Keratinocyte (primary cell): ENCODE measurements around the gene IL1RAPL2. TPM values are rescaled to one million over a fixed set of nuclear protein-coding genes. Genes with fewer than 3 reads are reported as not detected.

Source experiments
- DNase-seq: peaks from one replicate; pipeline ENCODE4 v3.0.0-alpha.2; 2011; ENCODE audit warnings: low read depth, missing footprints, low spot score
- FAIRE-seq: peaks from 2 replicates; lab custom pipeline; 2011; peaks lifted over from hg19 to GRCh38; lab: Jason Lieb, UNC
- H2AFZ ChIP-seq: 2 replicates; pipeline ENCODE4 v1.6.0; 2012; ENCODE audit warnings: low read length, control low read depth, inconsistent platforms; ENCODE audit not compliant: control insufficient read depth
- H3K27ac ChIP-seq: 2 replicates; pipeline ENCODE4 v1.5.1; 2011; ENCODE audit warnings: low read length; ENCODE audit not compliant: control insufficient read depth, insufficient read depth
- H3K27me3 ChIP-seq: 3 replicates; pipeline ENCODE4 v1.6.0; 2011; ENCODE audit warnings: low read length; ENCODE audit not compliant: control insufficient read depth, insufficient read depth; ENCODE audit errors: extremely low read depth
- H3K36me3 ChIP-seq, 2 experiments: 2 replicates in 1 of 2; 3 replicates in 1 of 2; pipeline ENCODE4 v1.5.1; 2011; ENCODE audit warnings: low read length in 2 of 2, mild to moderate bottlenecking in 1 of 2; ENCODE audit not compliant: control insufficient read depth in 2 of 2, insufficient read depth in 2 of 2; ENCODE audit errors: extremely low read depth in 1 of 2
- H3K4me1 ChIP-seq: 3 replicates; pipeline ENCODE4 v1.5.1; 2011; ENCODE audit warnings: low read length; ENCODE audit not compliant: control insufficient read depth, insufficient read depth; ENCODE audit errors: extremely low read depth
- H3K4me2 ChIP-seq: 3 replicates; pipeline ENCODE4 v1.6.0; 2011; ENCODE audit warnings: low read depth, low read length; ENCODE audit not compliant: control insufficient read depth, insufficient read depth; ENCODE audit errors: extremely low read depth
- H3K4me3 ChIP-seq, 3 experiments: fragments of 200-600 bp in 1 of 3; sonication (generic) in 1 of 3; 2 replicates in 2 of 3; 3 replicates in 1 of 3; pipeline ENCODE4 v1.5.1; 2011 to 2016; ENCODE audit warnings: low read length in 3 of 3, mild to moderate bottlenecking in 3 of 3, control low read depth in 2 of 3, inconsistent platforms in 1 of 3, low read depth in 1 of 3, mixed read lengths in 1 of 3, mixed run types in 1 of 3, moderate library complexity in 1 of 3; ENCODE audit not compliant: control insufficient read depth in 2 of 3, insufficient read depth in 2 of 3; ENCODE audit errors: extremely low read depth in 1 of 3
- H3K79me2 ChIP-seq: 2 replicates; pipeline ENCODE4 v1.6.0; 2012; ENCODE audit warnings: low read length; ENCODE audit not compliant: control insufficient read depth, insufficient read depth
- H3K9ac ChIP-seq: 3 replicates; pipeline ENCODE4 v1.6.0; 2011; ENCODE audit warnings: low read length; ENCODE audit not compliant: control insufficient read depth, insufficient read depth; ENCODE audit errors: extremely low read depth
- H3K9me1 ChIP-seq: 3 replicates; pipeline ENCODE4 v1.6.0; 2011; ENCODE audit warnings: low read length; ENCODE audit not compliant: control insufficient read depth, insufficient read depth; ENCODE audit errors: extremely low read depth
- H3K9me3 ChIP-seq: 2 replicates; pipeline ENCODE4 v1.5.1; 2012; ENCODE audit warnings: low read depth, low read length; ENCODE audit not compliant: control insufficient read depth
- H4K20me1 ChIP-seq: 3 replicates; pipeline ENCODE4 v1.6.0; 2011; ENCODE audit warnings: low read length; ENCODE audit not compliant: control insufficient read depth, insufficient read depth; ENCODE audit errors: extremely low read depth
- EZH2 ChIP-seq: IDR thresholded peaks from one replicate; pipeline ENCODE4 v1.6.1; 2012; ENCODE audit warnings: inconsistent platforms, mild to moderate bottlenecking, low read length, moderate library complexity
- dilution Hi-C: fragments of 300-500 bp; cut with MboI; formaldehyde crosslinking; loops from one replicate; pipeline ENCODE4 v1.7.0; 2020; ENCODE audit warnings: low sequenced_read_pairs; ENCODE audit not compliant: extremely low pct_ligation_motif_present
- polyA plus RNA-seq, 5 experiments: library from polyadenylated mRNA; depleted of rRNA in 3 of 5; stranded (reverse) in 3 of 5; stranded (forward) in 1 of 5; unstranded in 1 of 5; fragments of >200 nt; gene quantifications; 1 replicate in 1 of 5; 2 replicates in 3 of 5; 3 replicates in 1 of 5; pipeline versions ENCODE4 v1.2.1 to v1.2.3, GENCODE V29; 2011 to 2012; ENCODE audit warnings: missing spikeins in 2 of 5, low read depth in 1 of 5, low replicate concordance in 1 of 5
- TF ChIP-seq, protein P1 (sequence below), 3 experiments: IDR thresholded peaks in 1 of 3; conservative IDR thresholded peaks in 1 of 3; optimal IDR thresholded peaks in 1 of 3; 2 replicates in 2 of 3; 3 replicates in 1 of 3; pipeline versions ENCODE3 to v1.5.1; 2011; ENCODE audit warnings: low read length in 3 of 3, mild to moderate bottlenecking in 3 of 3, moderate library complexity in 2 of 3, control low read depth in 1 of 3, inconsistent platforms in 1 of 3; ENCODE audit not compliant: insufficient read depth in 2 of 3; ENCODE audit errors: extremely low read depth in 1 of 3

Gene IL1RAPL2
- polyA plus RNA-seq, 1 donor (not counting 4 experiments of a cell fraction or from before 2014, with no cell fraction given), result 0.24 TPM

DNA sequence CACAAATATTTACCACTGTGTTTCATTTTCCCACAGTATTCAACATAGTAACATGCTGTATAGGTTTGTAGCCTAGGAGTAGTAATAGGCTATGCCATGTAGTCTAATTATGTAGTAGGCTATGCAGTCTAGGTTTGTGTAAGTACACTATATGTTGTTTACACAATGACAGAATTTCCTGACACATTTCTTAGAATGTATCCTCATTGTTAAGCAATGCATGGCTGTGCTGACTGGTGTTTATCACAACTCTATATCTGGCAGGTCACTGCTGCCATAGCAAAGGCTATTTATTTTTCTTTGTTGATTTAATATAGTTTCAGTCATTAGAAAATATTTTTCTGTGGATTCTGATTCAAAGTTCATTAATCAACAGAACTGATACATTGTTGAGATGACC is 762.8 kb downstream of the IL1RAPL2 start:
- Histone ChIP-seq H2AFZ (no peak overlapping the region), H3K9ac (no peak overlapping the region), H3K27me3 (peaks cover 3% of the 10 kb centered on the region), H3K79me2 (no peaks in the 10 kb centered on the region), H3K4me1 (peaks cover 11% of the 10 kb centered on the region), H3K4me3 (no peak overlapping the region), H3K36me3 (no peaks in the 10 kb centered on the region), H4K20me1 (no peaks in the 10 kb centered on the region), H3K9me3 (no peaks in the 10 kb centered on the region), H3K9me1 (no peaks in the 10 kb centered on the region), H3K27ac (no peak overlapping the region), H3K4me2 (no peak overlapping the region)
- dilution Hi-C loops, result no loop called here
- TF ChIP-seq, protein P1, sequence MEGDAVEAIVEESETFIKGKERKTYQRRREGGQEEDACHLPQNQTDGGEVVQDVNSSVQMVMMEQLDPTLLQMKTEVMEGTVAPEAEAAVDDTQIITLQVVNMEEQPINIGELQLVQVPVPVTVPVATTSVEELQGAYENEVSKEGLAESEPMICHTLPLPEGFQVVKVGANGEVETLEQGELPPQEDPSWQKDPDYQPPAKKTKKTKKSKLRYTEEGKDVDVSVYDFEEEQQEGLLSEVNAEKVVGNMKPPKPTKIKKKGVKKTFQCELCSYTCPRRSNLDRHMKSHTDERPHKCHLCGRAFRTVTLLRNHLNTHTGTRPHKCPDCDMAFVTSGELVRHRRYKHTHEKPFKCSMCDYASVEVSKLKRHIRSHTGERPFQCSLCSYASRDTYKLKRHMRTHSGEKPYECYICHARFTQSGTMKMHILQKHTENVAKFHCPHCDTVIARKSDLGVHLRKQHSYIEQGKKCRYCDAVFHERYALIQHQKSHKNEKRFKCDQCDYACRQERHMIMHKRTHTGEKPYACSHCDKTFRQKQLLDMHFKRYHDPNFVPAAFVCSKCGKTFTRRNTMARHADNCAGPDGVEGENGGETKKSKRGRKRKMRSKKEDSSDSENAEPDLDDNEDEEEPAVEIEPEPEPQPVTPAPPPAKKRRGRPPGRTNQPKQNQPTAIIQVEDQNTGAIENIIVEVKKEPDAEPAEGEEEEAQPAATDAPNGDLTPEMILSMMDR (optimal IDR thresholded peaks at IDR 0.05 in 1 of 3, IDR thresholded peaks at IDR 0.05 in 1 of 3, conservative IDR thresholded peaks at IDR 0.05 in 1 of 3; ENCODE audit: extremely low read depth in 1 of 3, insufficient read depth in 2 of 3, low read length in 3 of 3), result no peak
- DNase-seq (no peak), FAIRE-seq (no peak)

DNA sequence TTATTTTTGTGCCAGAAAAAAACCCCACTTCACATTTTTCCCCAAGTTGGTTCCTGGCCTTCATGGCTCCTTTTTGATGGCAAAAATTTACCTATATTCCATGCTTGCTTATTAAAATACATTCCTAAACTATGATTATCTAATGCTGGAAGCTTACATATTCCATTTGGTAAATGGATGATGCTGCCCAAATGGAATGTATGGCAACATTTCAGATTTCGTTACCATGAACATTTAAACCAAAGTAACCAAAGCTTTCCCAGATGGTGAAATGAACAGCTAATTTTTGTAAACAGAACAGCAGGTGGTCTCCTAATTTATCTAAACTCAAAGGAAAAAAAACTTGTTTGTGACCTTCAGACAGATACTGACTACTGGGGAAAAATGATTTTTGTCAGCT is 765.2 kb downstream of the IL1RAPL2 start:
- Histone ChIP-seq H4K20me1 (no peaks in the 10 kb centered on the region), H3K9ac (no peak overlapping the region), H3K9me1 (no peaks in the 10 kb centered on the region), H3K4me3 (no peak overlapping the region), H3K79me2 (no peaks in the 10 kb centered on the region), H3K4me1 (peaks cover 5% of the 10 kb centered on the region), H3K9me3 (no peaks in the 10 kb centered on the region), H3K36me3 (no peaks in the 10 kb centered on the region), H3K27me3 (peaks cover 3% of the 10 kb centered on the region), H3K4me2 (no peak overlapping the region), H2AFZ (no peak overlapping the region), H3K27ac (no peak overlapping the region)
- no peak for FAIRE-seq
- dilution Hi-C loops, result no loop called here
- TF ChIP-seq, protein P1 (optimal IDR thresholded peaks at IDR 0.05 in 1 of 3, IDR thresholded peaks at IDR 0.05 in 1 of 3, conservative IDR thresholded peaks at IDR 0.05 in 1 of 3; ENCODE audit: extremely low read depth in 1 of 3, insufficient read depth in 2 of 3, low read length in 3 of 3), result no peak
- no peak for TF ChIP-seq EZH2
- no peak for DNase-seq
